K562 (cell line): ENCODE results near the gene MTNR1B. TPM values are rescaled to one million over a fixed set of nuclear protein-coding genes. Genes with fewer than 3 reads are reported as not detected.

Experiments used
- ATAC-seq: fragments of 200-7000 bp; cut with Tn5 transposase; 3 replicates; pipeline ENCODE4 v1.9.1; 2020; ENCODE audit warnings: moderate library complexity
- BruUV-seq: library from RNA; stranded (reverse); fragments of 400-500 nt; replicated peaks from 2 replicates; lab custom pipeline; 2021; lab: Mats Ljungman, UMichigan
- CTCF ChIA-PET: fragments of 300-600 bp; formaldehyde crosslinking; extraction: SDS; loops from one replicate; lab custom pipeline; 2021; ENCODE audit warnings: low intra/inter-chr PET ratio; lab: Yijun Ruan, JAX
- POLR2A ChIA-PET: fragments of 300-600, 350-650 bp; sonication (Branson Sonifier 250); formaldehyde crosslinking; extraction: SDS; loops from one replicate; lab custom pipeline; 2021; ENCODE audit warnings: antibody characterized with exemption, inconsistent platforms; lab: Yijun Ruan, JAX
- DNase-seq, 4 experiments: peaks; one replicate each; pipeline versions ENCODE4 v3.0.0 to v3.0.0-alpha.2; 2011 to 2018; ENCODE audit warnings: low spot score in 3 of 4, mixed read lengths in 3 of 4; ENCODE audit errors: extremely low read depth in 1 of 4
- FAIRE-seq: peaks from 2 replicates; lab custom pipeline; 2011; peaks lifted over from hg19 to GRCh38; lab: Jason Lieb, UNC
- H2AFZ ChIP-seq: 2 replicates; pipeline ENCODE4 v1.6.0; 2011; ENCODE audit warnings: low read depth, low read length, control low read depth, inconsistent platforms
- H3K27ac ChIP-seq: fragments of 200-600 bp; 3 replicates; pipeline ENCODE4 v1.8.0; 2011; ENCODE audit warnings: low read depth, mild to moderate bottlenecking, control low read depth, inconsistent platforms, low read length, moderate library complexity, mixed read lengths; ENCODE audit errors: extremely low read depth
- H3K27me3 ChIP-seq, 2 experiments: fragments of 300-600 bp in 1 of 2; 2 replicates in 1 of 2; 3 replicates in 1 of 2; pipeline versions ENCODE4 v1.6.0 to v1.8.0; 2011; ENCODE audit warnings: inconsistent platforms in 2 of 2, low read length in 2 of 2, mild to moderate bottlenecking in 1 of 2, mixed read lengths in 1 of 2, moderate library complexity in 1 of 2; ENCODE audit not compliant: control insufficient read depth in 2 of 2, insufficient read depth in 2 of 2
- H3K36me3 ChIP-seq: fragments of 300-600 bp; 3 replicates; pipeline ENCODE4 v1.8.0; 2011; ENCODE audit warnings: mild to moderate bottlenecking, low read length, inconsistent platforms; ENCODE audit not compliant: control insufficient read depth, insufficient read depth
- H3K4me1 ChIP-seq, 2 experiments: fragments of 200-600 bp in 1 of 2; replicated peaks in 1 of 2; 2 replicates in 1 of 2; 3 replicates in 1 of 2; pipeline versions ENCODE4 v1.5.1 to v1.8.0; 2011; ENCODE audit warnings: inconsistent platforms in 2 of 2, low read length in 2 of 2, mild to moderate bottlenecking in 1 of 2, mixed read lengths in 1 of 2, moderate library complexity in 1 of 2; ENCODE audit not compliant: control insufficient read depth in 2 of 2, insufficient read depth in 2 of 2
- H3K4me2 ChIP-seq: 2 replicates; pipeline ENCODE4 v1.6.1; 2011; ENCODE audit warnings: low read length, control low read depth, inconsistent platforms, mixed read lengths; ENCODE audit not compliant: insufficient read depth
- H3K4me3 ChIP-seq: fragments of 200-600 bp; sonication (generic), shearing (Covaris generic); 2 replicates; pipeline ENCODE4 v1.5.1; 2016; ENCODE audit warnings: control low read depth, inconsistent platforms
- H3K79me2 ChIP-seq: fragments of 200-600 bp; 3 replicates; pipeline ENCODE4 v1.8.0; 2011; ENCODE audit warnings: low read length, inconsistent platforms; ENCODE audit not compliant: control insufficient read depth, insufficient read depth
- H3K9ac ChIP-seq, 2 experiments: 2 replicates each; pipeline versions ENCODE4 v1.6.0 to v1.6.1; 2011; ENCODE audit warnings: low read depth in 2 of 2, low read length in 2 of 2, control low read depth in 1 of 2, inconsistent platforms in 1 of 2, mild to moderate bottlenecking in 1 of 2, mixed read lengths in 1 of 2; ENCODE audit not compliant: insufficient read depth in 1 of 2
- H3K9me1 ChIP-seq: one replicate; pipeline ENCODE4 v1.6.0; 2011; ENCODE audit warnings: inconsistent platforms, mild to moderate bottlenecking, low read length, moderate library complexity; ENCODE audit not compliant: control insufficient read depth, insufficient read depth
- H3K9me3 ChIP-seq: replicated peaks from 2 replicates; pipeline ENCODE4 v1.5.1; 2011; ENCODE audit warnings: low read depth, low read length, inconsistent platforms; ENCODE audit not compliant: control insufficient read depth, insufficient read depth
- H4K20me1 ChIP-seq: replicated peaks from 2 replicates; pipeline ENCODE4 v1.6.1; 2011; ENCODE audit warnings: low read length, inconsistent platforms, mixed read lengths; ENCODE audit not compliant: control insufficient read depth, insufficient read depth
- GABPB1 ChIP-seq: sonication (generic); formaldehyde crosslinking; IDR thresholded peaks from 2 replicates; pipeline ENCODE4 v1.8.0; 2022; ENCODE audit warnings: mild to moderate bottlenecking, missing genetic modification reagents
- HDAC3 ChIP-seq: fragments of 450-650 bp; IDR thresholded peaks from 2 replicates; pipeline ENCODE4 v1.6.1; 2018; ENCODE audit warnings: borderline replicate concordance, mild to moderate bottlenecking, moderate library complexity; ENCODE audit not compliant: partially characterized antibody
- NFATC3 ChIP-seq: fragments of 450-650 bp; IDR thresholded peaks from 2 replicates; pipeline ENCODE4 v1.6.1; 2017; ENCODE audit warnings: mild to moderate bottlenecking
- PHF20 ChIP-seq: fragments of 450-650 bp; IDR thresholded peaks from 2 replicates; pipeline ENCODE4 v1.6.1; 2018; ENCODE audit not compliant: partially characterized antibody
- RFX7 ChIP-seq: fragments of 250-450 bp; sonication (Bioruptor Pico); IDR thresholded peaks from 2 replicates; pipeline ENCODE4 v1.5.1; 2021; ENCODE audit warnings: mild to moderate bottlenecking
- SMARCB1 ChIP-seq: IDR thresholded peaks from 2 replicates; pipeline ENCODE4 v1.6.1; 2011; ENCODE audit warnings: improper control_type of control experiment, low read depth; ENCODE audit not compliant: insufficient read length
- SRSF1 ChIP-seq: fragments of 200-400 bp; formaldehyde crosslinking; IDR thresholded peaks from 2 replicates; pipeline ENCODE4 v1.6.1; 2017; ENCODE audit warnings: mild to moderate bottlenecking, low read depth, low read length, moderate library complexity
- ZBTB17 ChIP-seq: fragments of 450-650 bp; formaldehyde crosslinking; IDR thresholded peaks from 2 replicates; pipeline ENCODE4 v1.4.0; 2020; ENCODE audit warnings: mild to moderate bottlenecking
- ZFX ChIP-seq: sonication (generic); formaldehyde crosslinking; IDR thresholded peaks from 2 replicates; pipeline ENCODE4 v1.8.0; 2022; ENCODE audit warnings: mild to moderate bottlenecking, missing genetic modification reagents, moderate library complexity
- ZNF143 ChIP-seq: sonication (generic); formaldehyde crosslinking; IDR thresholded peaks from 2 replicates; pipeline ENCODE4 v1.9.0; 2022; ENCODE audit warnings: mild to moderate bottlenecking, missing genetic modification reagents
- ZNF3 ChIP-seq: fragments of 250-450 bp; sonication (Bioruptor Pico); IDR thresholded peaks from 2 replicates; pipeline ENCODE4 v1.5.0; 2021; ENCODE audit warnings: mild to moderate bottlenecking, moderate library complexity
- ZNF717 ChIP-seq: fragments of 250-450 bp; sonication (Bioruptor Pico); IDR thresholded peaks from 2 replicates; pipeline ENCODE4 v1.5.0; 2021
- WGBS: fragments of 100-300 bp; shearing (Covaris generic); methylation state at CpG from one replicate; pipeline ENCODE4 v1.1.6; 2016; ENCODE audit warnings: low coverage, mixed read lengths; ENCODE audit not compliant: insufficient coverage; ENCODE audit errors: missing lambda C conversion rate; 5-methylcytosine and 5-hydroxymethylcytosine counted together
- in situ Hi-C: fragments of 300-500 bp; cut with MboI; formaldehyde crosslinking; loops from 4 replicates; pipeline ENCODE4 v1.15.0; 2018; ENCODE audit warnings: inconsistent platforms, mixed read lengths
- intact Hi-C: fragments of 100-400 bp; cut with micrococcal nuclease; formaldehyde crosslinking; loops from 2 replicates; pipeline ENCODE4 v1.14.2; 2022
- polyA plus RNA-seq, 8 experiments: library from polyadenylated mRNA; depleted of rRNA in 4 of 8; stranded (reverse) in 5 of 8; unstranded in 3 of 8; fragments of >200 nt; fragmentation: Nextera tagmentation in 2 of 8; fragmentation: Illumina TruSeq in 1 of 8; extraction: Ambion mirVana in 2 of 8; extraction: Trizol in 1 of 8; gene quantifications; 2 replicates each; pipeline versions ENCODE4 v1.2.1 to v1.2.3, GENCODE V29; 2011 to 2014; ENCODE audit warnings: inconsistent platforms in 1 of 8, missing spikeins in 1 of 8
- total RNA-seq, 7 experiments: library from RNA; depleted of rRNA in 6 of 7; stranded (reverse); fragments of >200 nt in 6 of 7; fragmentation: Illumina TruSeq in 2 of 7; extraction: Trizol in 2 of 7; gene quantifications; 2 replicates each; pipeline versions ENCODE4 v1.2.1 to v1.2.3, GENCODE V29; 2011 to 2021; ENCODE audit warnings: low replicate concordance in 1 of 7
- TF ChIP-seq, protein P1 (sequence below), 2 experiments: fragments of 450-650 bp in 1 of 2; sonication (generic) in 1 of 2; formaldehyde crosslinking in 1 of 2; IDR thresholded peaks in 1 of 2; conservative IDR thresholded peaks in 1 of 2; 2 replicates each; pipeline versions ENCODE4 v1.6.1 to v1.8.1; 2016 to 2023; ENCODE audit warnings: mild to moderate bottlenecking in 2 of 2, moderate library complexity in 2 of 2, inconsistent platforms in 1 of 2, missing genetic modification reagents in 1 of 2
- TF ChIP-seq, protein P2 (sequence below): fragments of 450-650 bp; IDR thresholded peaks from 2 replicates; pipeline ENCODE4 v1.6.1; 2016; ENCODE audit warnings: antibody characterized with exemption
- TF ChIP-seq, protein P3 (sequence below): sonication (generic); formaldehyde crosslinking; IDR thresholded peaks from 2 replicates; pipeline ENCODE4 v1.8.1; 2023; ENCODE audit warnings: mild to moderate bottlenecking, missing genetic modification reagents, moderate library complexity
- TF ChIP-seq, protein P4 (sequence below): fragments of 450-650 bp; IDR thresholded peaks from 2 replicates; pipeline ENCODE4 v1.6.1; 2016; ENCODE audit warnings: mild to moderate bottlenecking
- TF ChIP-seq, protein P5 (sequence below), 2 experiments: fragments of 450-650 bp; IDR thresholded peaks; 2 replicates each; pipeline ENCODE4 v1.6.1; 2016

Gene MTNR1B
- total and polyA plus RNA-seq, 9 of the 15 experiments (the other 6 are each of a cell fraction or from before 2014, with no cell fraction given) = not detected

DNA sequence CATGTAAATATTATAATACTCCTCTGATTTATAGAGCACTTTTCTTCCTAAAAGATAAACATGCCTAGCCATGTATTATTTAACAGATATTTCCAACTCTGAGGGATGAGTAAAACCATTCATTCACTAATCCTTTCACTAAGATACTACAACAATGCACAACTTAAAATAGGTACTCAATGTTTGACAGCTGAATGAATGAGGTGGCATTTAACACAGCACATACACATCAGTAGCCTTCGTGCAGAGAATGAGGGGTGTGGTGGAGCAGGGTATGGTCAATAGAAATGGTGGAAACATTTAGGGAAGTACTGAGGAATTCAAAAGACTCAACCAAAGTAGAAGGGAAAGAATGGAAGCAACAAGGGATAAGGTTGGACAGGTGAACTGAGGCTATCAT lies 46.7 kb upstream of the MTNR1B start:
- intact Hi-C loops (no loop called here), in situ Hi-C loops (no loop called here)
- DNase-seq (no peak), ATAC-seq (no peak), FAIRE-seq (no peak)
- ChIA-PET POLR2A (interaction anchor here (0.6 kb wide), 1 partner anchor 290 kb away, joined by 3 read pairs; no protein-coding TSS in a partner anchor), CTCF (no interaction called here)
- Histone ChIP-seq H3K4me3 (no peak overlapping the region), H3K9me1 (no peaks in the 10 kb centered on the region), H3K79me2 (no peaks in the 10 kb centered on the region), H4K20me1 (no peaks in the 10 kb centered on the region), H3K4me2 (no peak overlapping the region), H3K27me3 (no peaks in the 10 kb centered on the region), H2AFZ (no peak overlapping the region), H3K9ac (no peak overlapping the region), H3K9me3 (no peaks in the 10 kb centered on the region), H3K27ac (no peak overlapping the region), H3K36me3 (no peaks in the 10 kb centered on the region), H3K4me1 (no peaks in the 10 kb centered on the region)
- WGBS = 0% methylated on average over 1 of the region's 1 CpG
- TF ChIP-seq, protein P1, sequence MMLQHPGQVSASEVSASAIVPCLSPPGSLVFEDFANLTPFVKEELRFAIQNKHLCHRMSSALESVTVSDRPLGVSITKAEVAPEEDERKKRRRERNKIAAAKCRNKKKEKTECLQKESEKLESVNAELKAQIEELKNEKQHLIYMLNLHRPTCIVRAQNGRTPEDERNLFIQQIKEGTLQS (IDR thresholded peaks at IDR 0.05) = no peak
- TF ChIP-seq, protein P1 (CRISPR knock-in tag; conservative IDR thresholded peaks at IDR 0.05) = no peak
- TF ChIP-seq, protein P2, sequence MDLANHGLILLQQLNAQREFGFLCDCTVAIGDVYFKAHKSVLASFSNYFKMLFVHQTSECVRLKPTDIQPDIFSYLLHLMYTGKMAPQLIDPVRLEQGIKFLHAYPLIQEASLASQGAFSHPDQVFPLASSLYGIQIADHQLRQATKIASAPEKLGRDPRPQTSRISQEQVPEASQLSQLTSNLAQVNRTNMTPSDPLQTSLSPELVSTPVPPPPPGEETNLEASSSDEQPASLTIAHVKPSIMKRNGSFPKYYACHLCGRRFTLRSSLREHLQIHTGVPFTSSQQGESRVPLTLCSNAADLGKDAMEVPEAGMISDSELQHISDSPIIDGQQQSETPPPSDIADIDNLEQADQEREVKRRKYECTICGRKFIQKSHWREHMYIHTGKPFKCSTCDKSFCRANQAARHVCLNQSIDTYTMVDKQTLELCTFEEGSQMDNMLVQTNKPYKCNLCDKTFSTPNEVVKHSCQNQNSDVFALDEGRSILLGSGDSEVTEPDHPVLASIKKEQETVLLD = no peak
- TF ChIP-seq, protein P3, sequence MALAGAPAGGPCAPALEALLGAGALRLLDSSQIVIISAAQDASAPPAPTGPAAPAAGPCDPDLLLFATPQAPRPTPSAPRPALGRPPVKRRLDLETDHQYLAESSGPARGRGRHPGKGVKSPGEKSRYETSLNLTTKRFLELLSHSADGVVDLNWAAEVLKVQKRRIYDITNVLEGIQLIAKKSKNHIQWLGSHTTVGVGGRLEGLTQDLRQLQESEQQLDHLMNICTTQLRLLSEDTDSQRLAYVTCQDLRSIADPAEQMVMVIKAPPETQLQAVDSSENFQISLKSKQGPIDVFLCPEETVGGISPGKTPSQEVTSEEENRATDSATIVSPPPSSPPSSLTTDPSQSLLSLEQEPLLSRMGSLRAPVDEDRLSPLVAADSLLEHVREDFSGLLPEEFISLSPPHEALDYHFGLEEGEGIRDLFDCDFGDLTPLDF (CRISPR knock-in tag) = no peak
- TF ChIP-seq PHF20 = no peak
- TF ChIP-seq ZNF717 = no peak
- TF ChIP-seq, protein P4, sequence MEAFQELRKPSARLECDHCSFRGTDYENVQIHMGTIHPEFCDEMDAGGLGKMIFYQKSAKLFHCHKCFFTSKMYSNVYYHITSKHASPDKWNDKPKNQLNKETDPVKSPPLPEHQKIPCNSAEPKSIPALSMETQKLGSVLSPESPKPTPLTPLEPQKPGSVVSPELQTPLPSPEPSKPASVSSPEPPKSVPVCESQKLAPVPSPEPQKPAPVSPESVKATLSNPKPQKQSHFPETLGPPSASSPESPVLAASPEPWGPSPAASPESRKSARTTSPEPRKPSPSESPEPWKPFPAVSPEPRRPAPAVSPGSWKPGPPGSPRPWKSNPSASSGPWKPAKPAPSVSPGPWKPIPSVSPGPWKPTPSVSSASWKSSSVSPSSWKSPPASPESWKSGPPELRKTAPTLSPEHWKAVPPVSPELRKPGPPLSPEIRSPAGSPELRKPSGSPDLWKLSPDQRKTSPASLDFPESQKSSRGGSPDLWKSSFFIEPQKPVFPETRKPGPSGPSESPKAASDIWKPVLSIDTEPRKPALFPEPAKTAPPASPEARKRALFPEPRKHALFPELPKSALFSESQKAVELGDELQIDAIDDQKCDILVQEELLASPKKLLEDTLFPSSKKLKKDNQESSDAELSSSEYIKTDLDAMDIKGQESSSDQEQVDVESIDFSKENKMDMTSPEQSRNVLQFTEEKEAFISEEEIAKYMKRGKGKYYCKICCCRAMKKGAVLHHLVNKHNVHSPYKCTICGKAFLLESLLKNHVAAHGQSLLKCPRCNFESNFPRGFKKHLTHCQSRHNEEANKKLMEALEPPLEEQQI = no peak
- no peak for TF ChIP-seq SMARCB1
- TF ChIP-seq RFX7 (CRISPR knock-in tag) = no peak
- TF ChIP-seq, protein P5, sequence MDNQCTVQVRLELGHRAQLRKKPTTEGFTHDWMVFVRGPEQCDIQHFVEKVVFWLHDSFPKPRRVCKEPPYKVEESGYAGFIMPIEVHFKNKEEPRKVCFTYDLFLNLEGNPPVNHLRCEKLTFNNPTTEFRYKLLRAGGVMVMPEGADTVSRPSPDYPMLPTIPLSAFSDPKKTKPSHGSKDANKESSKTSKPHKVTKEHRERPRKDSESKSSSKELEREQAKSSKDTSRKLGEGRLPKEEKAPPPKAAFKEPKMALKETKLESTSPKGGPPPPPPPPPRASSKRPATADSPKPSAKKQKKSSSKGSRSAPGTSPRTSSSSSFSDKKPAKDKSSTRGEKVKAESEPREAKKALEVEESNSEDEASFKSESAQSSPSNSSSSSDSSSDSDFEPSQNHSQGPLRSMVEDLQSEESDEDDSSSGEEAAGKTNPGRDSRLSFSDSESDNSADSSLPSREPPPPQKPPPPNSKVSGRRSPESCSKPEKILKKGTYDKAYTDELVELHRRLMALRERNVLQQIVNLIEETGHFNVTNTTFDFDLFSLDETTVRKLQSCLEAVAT (IDR thresholded peaks at IDR 0.05) = no peak
- TF ChIP-seq ZBTB17 = no peak
- TF ChIP-seq ZNF143 = no peak
- TF ChIP-seq SRSF1 = no peak
- TF ChIP-seq NFATC3 = no peak
- no peak for TF ChIP-seq GABPB1 (CRISPR knock-in tag)
- no peak for TF ChIP-seq ZNF3 (CRISPR knock-in tag)
- no peak for TF ChIP-seq HDAC3
- TF ChIP-seq ZFX (CRISPR knock-in tag) = no peak
- BruUV-seq = no TSS peak
